ENCODE data around the gene ABLIM1. TPM values are rescaled to one million over a fixed set of nuclear protein-coding genes. Genes with fewer than 3 reads are reported as not detected.

The ABLIM1 gene
- total and polyA plus RNA-seq, 2 of the 4 experiments (the other 2 are of a cell fraction): 7.7 to 9.9 TPM

- no peak overlapping the region for H2AK5ac ChIP-seq (ENCODE audit: low read depth, low read length)
- no peaks in the 10 kb centered on the region for H3K4me1 ChIP-seq (ENCODE audit: control insufficient read depth, insufficient read depth, low read length)
- H4K20me1 ChIP-seq (ENCODE audit: insufficient read depth, low read length): no peaks in the 10 kb centered on the region
- H3K9me3 ChIP-seq (ENCODE audit: control insufficient read depth, insufficient read depth, low read length): no peaks in the 10 kb centered on the region
- no peaks in the 10 kb centered on the region for H3K79me1 ChIP-seq (ENCODE audit: low read depth in 1 of 2, low read length in 2 of 2)
- H4K8ac ChIP-seq (ENCODE audit: low read depth in 2 of 2, low read length in 2 of 2): no peak overlapping the region
- 85% methylated on average over 4 of the region's 12 CpGs; no CpG with 5 or more reads in 1 of the 2 experiments for WGBS, 2 experiments (ENCODE audit: extremely low coverage in 2 of 2, insufficient read length in 1 of 2)
- H2BK20ac ChIP-seq (ENCODE audit: low read depth, low read length): no peak overlapping the region
- H3K9ac ChIP-seq (ENCODE audit: low read depth, low read length): no peak overlapping the region
- H3K27me3 ChIP-seq (ENCODE audit: control insufficient read depth, insufficient read depth, low read length): peaks cover 48% of the 10 kb centered on the region
- no peak overlapping the region for H3K14ac ChIP-seq (replicated peaks; ENCODE audit: low read depth, low read length)
- ATAC-seq (ENCODE audit: low read depth) (no peak), DNase-seq (no peak)
- no peak overlapping the region for H2BK5ac ChIP-seq (ENCODE audit: low read depth, low read length, poor library complexity, severe bottlenecking)
- H4K91ac ChIP-seq (ENCODE audit: insufficient read depth, low read depth, low read length): no peak overlapping the region
- intact Hi-C loops (cut with micrococcal nuclease) (no loop called here), dilution Hi-C loops (cut with HindIII; ENCODE audit: low sequenced_read_pairs, unreplicated experiment) (no loop called here), in situ Hi-C loops (cut with MboI; ENCODE audit: low sequenced_read_pairs) (no loop called here)
- H2BK15ac ChIP-seq (ENCODE audit: low read depth, low read length): no peak overlapping the region
- no peak overlapping the region for H3K27ac ChIP-seq (ENCODE audit: insufficient read depth, low read length)
- ChIA-PET CTCF (no interaction called here), POLR2A (ENCODE audit: unreplicated experiment) (no interaction called here)
- H3K23ac ChIP-seq (ENCODE audit: low read depth, low read length): no peak overlapping the region
- no peak overlapping the region for H3K4me3 ChIP-seq (ENCODE audit: insufficient read depth, low read depth, low read length)
- H3K18ac ChIP-seq (ENCODE audit: low read depth, low read length): no peak overlapping the region
- no peak overlapping the region for H2AK9ac ChIP-seq (replicated peaks; ENCODE audit: low read depth, low read length, poor library complexity)
- no TSS peak for BruUV-seq (replicated peaks)
- no peaks in the 10 kb centered on the region for H3K36me3 ChIP-seq (ENCODE audit: control insufficient read depth, insufficient read depth, low read length)
- no peak overlapping the region for H3K4ac ChIP-seq (ENCODE audit: low read depth, low read length)
- no peak overlapping the region for H3K56ac ChIP-seq (ENCODE audit: extremely low read depth, insufficient read depth, low read length)
- H3K4me2 ChIP-seq (ENCODE audit: low read depth, low read length): no peak overlapping the region
- no peak overlapping the region for H2AFZ ChIP-seq (replicated peaks; ENCODE audit: low read length, poor library complexity)
- H2BK120ac ChIP-seq (ENCODE audit: low read depth, low read length): no peak overlapping the region
- TF ChIP-seq MAZ (IDR thresholded peaks at IDR 0.05; ENCODE audit: borderline replicate concordance, low read depth, low read length): no peak
- no peak for TF ChIP-seq POLR2A (IDR thresholded peaks at IDR 0.05; ENCODE audit: low read depth, low read length)
- TF ChIP-seq RCOR1 (IDR thresholded peaks at IDR 0.05; ENCODE audit: insufficient replicate concordance, low read length): no peak
- no peak for TF ChIP-seq RFX5 (IDR thresholded peaks at IDR 0.05; ENCODE audit: low read depth, low read length)
- no peak for TF ChIP-seq BHLHE40 (IDR thresholded peaks at IDR 0.05; ENCODE audit: low read depth, low read length)
- no peak for TF ChIP-seq NFE2L2 (IDR thresholded peaks at IDR 0.05; ENCODE audit: low read depth, low read length)
- TF ChIP-seq MAFK (IDR thresholded peaks at IDR 0.05; ENCODE audit: low read depth, low read length): no peak
- H3K9me1 ChIP-seq (ENCODE audit: insufficient read depth, low read length): no peaks in the 10 kb centered on the region
- no peak overlapping the region for H4K5ac ChIP-seq (ENCODE audit: low read depth, low read length)
These were observed 249.7 kb downstream of the ABLIM1 start for GRCh38 chr10:114408112-114408967.

Measured in IMR-90 (cell line).